NT2/D1 (cell line): Measurements from ENCODE around the gene PMVK.

ENCODE experiments used
- SUZ12 ChIP-seq: IDR thresholded peaks from 2 replicates; pipeline ENCODE4 v1.6.1; 2011; ENCODE audit not compliant: insufficient read length, insufficient read depth; ENCODE audit errors: extremely low read depth
- YY1 ChIP-seq: IDR thresholded peaks from 2 replicates; pipeline ENCODE4 v1.6.1; 2011; ENCODE audit not compliant: insufficient read length, insufficient read depth
- ZNF274 ChIP-seq: IDR thresholded peaks from 2 replicates; pipeline ENCODE4 v1.6.1; 2011; ENCODE audit warnings: mild to moderate bottlenecking, low read depth, low read length

- no peak for TF ChIP-seq YY1
- TF ChIP-seq ZNF274, result no peak
- TF ChIP-seq SUZ12, result no peak
These were observed 25.7 kb upstream of the PMVK start for GRCh38 chr1:154962156-154962749.
